Memory B cell (primary cell): Measurements from ENCODE around the gene LRRC70.
"Not testable (repeated sequence)": the region's sequence is repeated elsewhere in the genome, so short reads cannot be mapped to it uniquely, and the experiment has no call there.

ENCODE experiments used
- ATAC-seq: fragments of 150-1000 bp; cut with Tn5 transposase; 2 replicates; pipeline ENCODE4 v1.10.0; 2021; ENCODE audit warnings: low read depth, mild to moderate bottlenecking, moderate library complexity
- DNase-seq, 2 donors: peaks; one replicate each; pipeline ENCODE4 v3.0.0; 2022; ENCODE audit warnings: low spot score in 2 of 2
- H3K27ac Mint-ChIP-seq: one replicate; pipeline ENCODE4 v1.8.0; 2022; ENCODE audit warnings: mild to moderate bottlenecking, moderate library complexity, mixed read lengths
- H3K27me3 Mint-ChIP-seq: one replicate; pipeline ENCODE4 v1.8.0; 2022; ENCODE audit warnings: mixed read lengths
- H3K36me3 Mint-ChIP-seq: one replicate; pipeline ENCODE4 v1.8.0; 2022; ENCODE audit warnings: mild to moderate bottlenecking, mixed read lengths
- H3K4me1 Mint-ChIP-seq: one replicate; pipeline ENCODE4 v1.8.0; 2022; ENCODE audit warnings: mixed read lengths
- H3K4me3 Mint-ChIP-seq: one replicate; pipeline ENCODE4 v1.8.0; 2022; ENCODE audit warnings: mild to moderate bottlenecking, moderate library complexity, mixed read lengths
- H3K9me3 Mint-ChIP-seq: one replicate; pipeline ENCODE4 v1.8.0; 2022; ENCODE audit warnings: mixed read lengths

The LRRC70 gene

GRCh38 chr5:62564101-62564500, 14.5 kb upstream of the LRRC70 start:
- Mint-ChIP-seq H3K36me3 (peaks cover 56% of the 10 kb centered on the region), H3K27ac (peak overlapping the region; percentile 24), H3K4me3 (no peak overlapping the region), H3K27me3 (no peaks in the 10 kb centered on the region), H3K9me3 (peaks cover 9% of the 10 kb centered on the region), H3K4me1 (no peaks in the 10 kb centered on the region)
- ATAC-seq: no peak
- DNase-seq: no peak

DNA sequence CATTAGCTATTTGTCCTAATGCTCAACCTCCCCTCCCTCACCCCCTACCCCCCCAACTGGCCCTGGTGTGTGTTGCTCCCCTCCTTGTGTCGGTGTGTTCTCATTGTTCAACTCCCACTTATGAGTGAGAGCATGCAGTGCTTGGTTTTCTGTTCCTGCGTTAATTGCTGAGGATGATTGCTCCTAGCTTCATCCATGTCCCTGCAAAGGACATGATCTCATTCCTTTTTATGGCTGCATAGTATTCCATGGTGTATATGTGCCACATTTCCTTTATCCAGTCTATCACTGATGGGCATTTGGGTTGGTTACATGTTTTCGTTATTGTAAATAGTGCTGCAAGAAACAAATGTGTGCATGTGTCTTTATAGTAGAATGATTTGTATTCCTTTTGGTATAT, 12.9 kb upstream of the LRRC70 start:
- H3K27me3 Mint-ChIP-seq, H3K4me1 Mint-ChIP-seq, DNase-seq, H3K9me3 Mint-ChIP-seq, H3K27ac Mint-ChIP-seq, ATAC-seq, H3K4me3 Mint-ChIP-seq: not testable (repeated sequence)
- H3K36me3 Mint-ChIP-seq: peaks cover 55% of the 10 kb centered on the region

GRCh38 chr5:62568143-62568542, 10.5 kb upstream of the LRRC70 start:
- Mint-ChIP-seq H3K36me3 (peaks cover 49% of the 10 kb centered on the region), H3K4me1 (no peaks in the 10 kb centered on the region), H3K27ac (no peak overlapping the region), H3K27me3 (no peaks in the 10 kb centered on the region), H3K4me3 (no peak overlapping the region), H3K9me3 (peaks cover 9% of the 10 kb centered on the region)
- ATAC-seq: no peak
- DNase-seq: no peak

DNA sequence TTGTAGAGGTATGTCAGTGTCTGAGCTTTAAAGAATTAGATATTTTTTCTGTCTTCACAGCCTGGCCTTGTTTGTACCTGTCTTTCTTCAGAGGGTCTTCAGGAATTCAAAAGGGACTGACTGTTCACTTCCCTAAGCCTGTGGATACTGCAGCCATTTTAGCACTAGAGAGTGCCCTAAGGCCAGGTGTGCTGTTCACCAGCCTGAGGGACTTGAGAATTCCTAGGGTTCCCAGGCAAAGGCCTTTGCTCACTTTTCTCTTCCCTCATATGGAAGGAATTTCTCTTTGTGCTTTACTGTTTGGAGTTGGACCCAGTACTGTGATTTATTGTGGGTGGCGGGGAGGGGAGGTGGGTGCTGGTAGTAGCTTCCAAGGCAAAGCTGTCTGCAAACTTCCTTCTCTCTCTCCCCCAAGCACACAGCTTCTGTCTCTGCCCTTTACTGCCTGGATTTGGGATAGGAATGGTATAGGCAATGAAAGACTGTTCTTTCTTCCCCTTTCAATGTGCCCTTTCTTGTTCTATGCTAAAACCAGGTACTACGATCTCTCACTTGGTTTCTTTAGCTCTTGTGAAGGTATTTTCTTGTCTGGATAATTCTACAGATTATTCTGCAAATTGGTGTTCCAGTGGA, 9.7 kb upstream of the LRRC70 start:
- no peak overlapping the region for H3K4me3 Mint-ChIP-seq
- no peak for ATAC-seq
- no peak for DNase-seq
- H3K27ac Mint-ChIP-seq: no peak overlapping the region
- peaks cover 49% of the 10 kb centered on the region for H3K36me3 Mint-ChIP-seq
- peaks cover 9% of the 10 kb centered on the region for H3K9me3 Mint-ChIP-seq
- no peaks in the 10 kb centered on the region for H3K4me1 Mint-ChIP-seq
- no peaks in the 10 kb centered on the region for H3K27me3 Mint-ChIP-seq

- peaks cover 47% of the 10 kb centered on the region for H3K36me3 Mint-ChIP-seq
Observed at GRCh38 chr5:62569470-62569869, 9.1 kb upstream of the LRRC70 start.

GRCh38 chr5:62572918-62573514, 5.6 kb upstream of the LRRC70 start:
- H3K4me3 Mint-ChIP-seq: no peak overlapping the region
- peaks cover 7% of the 10 kb centered on the region for H3K4me1 Mint-ChIP-seq
- DNase-seq (no peak), ATAC-seq (no peak)
- H3K9me3 Mint-ChIP-seq: no peaks in the 10 kb centered on the region
- H3K36me3 Mint-ChIP-seq: peaks cover 19% of the 10 kb centered on the region
- H3K27ac Mint-ChIP-seq: no peak overlapping the region
- H3K27me3 Mint-ChIP-seq: no peaks in the 10 kb centered on the region

More at GRCh38 chr5:62569470-62569869, 9.1 kb upstream of the LRRC70 start:
- ATAC-seq (no peak), DNase-seq (no peak)
- Mint-ChIP-seq H3K4me1 (no peaks in the 10 kb centered on the region), H3K9me3 (peaks cover 9% of the 10 kb centered on the region), H3K4me3 (no peak overlapping the region), H3K27ac (no peak overlapping the region), H3K27me3 (no peaks in the 10 kb centered on the region)

DNA sequence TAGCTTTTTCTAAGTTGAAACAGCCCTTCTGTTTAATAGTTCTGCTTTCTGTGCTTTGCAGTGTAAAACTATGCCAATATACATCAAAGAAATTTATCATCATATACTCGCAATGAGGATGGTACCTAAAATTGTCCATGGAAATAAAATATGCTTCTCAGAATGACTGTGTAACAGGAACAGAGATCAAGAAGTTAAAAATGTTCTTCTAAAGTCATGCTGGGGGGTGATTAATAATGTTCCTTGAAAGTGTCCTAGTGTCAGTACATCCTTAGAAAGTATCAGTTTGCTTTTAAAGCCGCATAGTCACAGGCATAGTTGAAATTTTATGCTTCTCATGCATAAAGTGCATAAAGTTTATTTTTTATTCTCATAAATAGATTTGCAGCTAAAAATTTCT, 4.0 kb upstream of the LRRC70 start:
- Mint-ChIP-seq H3K4me1 (peaks cover 10% of the 10 kb centered on the region), H3K27me3 (no peaks in the 10 kb centered on the region), H3K9me3 (no peaks in the 10 kb centered on the region), H3K36me3 (peaks cover 7% of the 10 kb centered on the region), H3K27ac (no peak overlapping the region), H3K4me3 (no peak overlapping the region)
- ATAC-seq (no peak), DNase-seq (no peak)

DNA sequence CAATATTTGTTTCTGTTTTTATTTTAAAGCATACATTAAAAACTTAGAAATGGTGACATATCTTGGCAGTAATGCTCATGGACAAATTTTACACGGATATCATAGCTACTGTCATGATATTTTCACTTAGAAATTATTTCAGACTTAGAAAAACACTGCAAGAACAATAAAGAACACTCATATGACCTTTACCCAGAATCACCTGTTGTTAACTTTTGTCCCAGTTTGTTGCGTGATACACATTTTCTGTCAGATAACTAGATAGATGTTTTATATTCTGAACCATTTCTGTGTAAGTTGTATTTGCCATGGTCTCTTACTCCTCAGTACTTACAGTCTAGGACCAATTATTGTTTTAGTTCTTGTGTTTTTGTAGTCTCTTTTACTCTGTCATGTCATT, 3.6 kb upstream of the LRRC70 start:
- H3K4me1 Mint-ChIP-seq: peaks cover 10% of the 10 kb centered on the region
- H3K4me3 Mint-ChIP-seq: no peak overlapping the region
- ATAC-seq (no peak), DNase-seq (no peak)
- peaks cover 7% of the 10 kb centered on the region for H3K36me3 Mint-ChIP-seq
- no peaks in the 10 kb centered on the region for H3K27me3 Mint-ChIP-seq
- H3K9me3 Mint-ChIP-seq: no peaks in the 10 kb centered on the region
- H3K27ac Mint-ChIP-seq: no peak overlapping the region

DNA sequence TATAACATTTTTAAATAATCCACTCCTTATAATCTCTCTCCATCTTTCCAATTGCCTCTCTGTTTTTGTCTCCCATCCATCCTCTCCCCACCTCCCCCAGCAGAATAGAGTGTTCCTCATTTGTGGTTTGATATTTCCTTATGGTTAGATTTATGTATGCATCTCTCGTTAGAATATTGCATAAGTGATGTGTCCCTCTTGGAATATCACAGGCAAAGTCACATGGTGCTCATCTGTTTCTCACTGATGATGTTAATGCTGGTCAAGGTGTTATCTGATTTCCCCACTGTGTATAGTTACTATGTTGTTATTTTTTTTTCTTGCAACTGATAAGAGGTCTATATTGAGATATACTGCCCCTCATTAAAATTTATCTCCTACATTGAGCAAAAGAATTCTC, 3.1 kb upstream of the LRRC70 start:
- H3K27ac Mint-ChIP-seq: no peak overlapping the region
- ATAC-seq (no peak), DNase-seq (no peak)
- no peaks in the 10 kb centered on the region for H3K27me3 Mint-ChIP-seq
- peaks cover 4% of the 10 kb centered on the region for H3K36me3 Mint-ChIP-seq
- H3K4me3 Mint-ChIP-seq: no peak overlapping the region
- H3K9me3 Mint-ChIP-seq: no peaks in the 10 kb centered on the region
- H3K4me1 Mint-ChIP-seq: peaks cover 10% of the 10 kb centered on the region

GRCh38 chr5:62576570-62577170, 1.9 kb upstream of the LRRC70 start:
- DNase-seq: no peak
- no peak overlapping the region for H3K4me3 Mint-ChIP-seq

DNA sequence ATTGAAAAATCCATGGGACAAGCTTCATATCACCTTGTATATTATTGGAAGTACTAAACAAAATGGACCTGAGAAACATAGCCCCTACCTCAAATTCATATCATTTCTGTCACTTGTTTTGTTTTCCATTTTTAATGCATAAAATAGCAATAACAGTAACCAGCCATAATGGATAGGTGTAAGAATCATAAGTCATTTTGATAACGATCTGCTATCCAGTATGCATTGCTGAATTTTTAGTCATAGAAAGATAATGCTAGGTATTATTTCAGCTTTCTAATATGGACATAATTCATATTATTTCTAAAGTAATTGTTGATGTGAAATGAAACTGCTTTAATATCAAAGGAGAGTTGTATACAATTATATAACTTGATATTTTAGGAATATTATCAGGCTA, 1.1 kb upstream of the LRRC70 start:
- H3K9me3 Mint-ChIP-seq: no peaks in the 10 kb centered on the region
- H3K27me3 Mint-ChIP-seq: no peaks in the 10 kb centered on the region
- no peak overlapping the region for H3K27ac Mint-ChIP-seq
- DNase-seq (no peak), ATAC-seq (no peak)
- H3K36me3 Mint-ChIP-seq: peaks cover 6% of the 10 kb centered on the region
- peaks cover 10% of the 10 kb centered on the region for H3K4me1 Mint-ChIP-seq
- no peak overlapping the region for H3K4me3 Mint-ChIP-seq

More at GRCh38 chr5:62576570-62577170, 1.9 kb upstream of the LRRC70 start:
- H3K27ac Mint-ChIP-seq: peak overlapping the region; percentile 19
- H3K4me1 Mint-ChIP-seq: peaks cover 10% of the 10 kb centered on the region
- peaks cover 5% of the 10 kb centered on the region for H3K36me3 Mint-ChIP-seq
- no peak for ATAC-seq
- H3K27me3 Mint-ChIP-seq: no peaks in the 10 kb centered on the region
- H3K9me3 Mint-ChIP-seq: no peaks in the 10 kb centered on the region

DNA sequence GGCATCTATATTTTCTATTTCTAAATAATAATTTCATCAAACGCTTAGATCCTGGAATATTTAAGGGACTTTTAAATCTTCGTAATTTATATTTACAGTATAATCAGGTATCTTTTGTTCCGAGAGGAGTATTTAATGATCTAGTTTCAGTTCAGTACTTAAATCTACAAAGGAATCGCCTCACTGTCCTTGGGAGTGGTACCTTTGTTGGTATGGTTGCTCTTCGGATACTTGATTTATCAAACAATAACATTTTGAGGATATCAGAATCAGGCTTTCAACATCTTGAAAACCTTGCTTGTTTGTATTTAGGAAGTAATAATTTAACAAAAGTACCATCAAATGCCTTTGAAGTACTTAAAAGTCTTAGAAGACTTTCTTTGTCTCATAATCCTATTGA, 1.1 kb downstream of the LRRC70 start:
- Mint-ChIP-seq H3K27ac (no peak overlapping the region), H3K27me3 (no peaks in the 10 kb centered on the region), H3K4me3 (no peak overlapping the region), H3K9me3 (no peaks in the 10 kb centered on the region), H3K36me3 (peaks cover 6% of the 10 kb centered on the region), H3K4me1 (peaks cover 10% of the 10 kb centered on the region)
- DNase-seq (no peak), ATAC-seq (no peak)

- Mint-ChIP-seq H3K27me3 (no peaks in the 10 kb centered on the region), H3K4me3 (no peak overlapping the region), H3K9me3 (no peaks in the 10 kb centered on the region), H3K36me3 (peaks cover 8% of the 10 kb centered on the region), H3K27ac (no peak overlapping the region), H3K4me1 (peaks cover 5% of the 10 kb centered on the region)
- no peak for DNase-seq
- ATAC-seq: no peak
Observed at GRCh38 chr5:62581836-62582597, 3.4 kb downstream of the LRRC70 start.

- DNase-seq (no peak), ATAC-seq (no peak)
- no peak overlapping the region for H3K27ac Mint-ChIP-seq
- no peaks in the 10 kb centered on the region for H3K27me3 Mint-ChIP-seq
- peaks cover 16% of the 10 kb centered on the region for H3K36me3 Mint-ChIP-seq
- H3K4me3 Mint-ChIP-seq: no peak overlapping the region
- peaks cover 4% of the 10 kb centered on the region for H3K4me1 Mint-ChIP-seq
- H3K9me3 Mint-ChIP-seq: no peaks in the 10 kb centered on the region
Observed at GRCh38 chr5:62584391-62584790, 5.8 kb downstream of the LRRC70 start.
